Fibroblast of mammary gland (primary cell): ENCODE data around the gene MNAT1.

Experiments
- DNase-seq: peaks from one replicate; pipeline ENCODE4 v3.0.0-alpha.2; 2010; ENCODE audit warnings: low read depth
- H3K4me3 ChIP-seq: 2 replicates; pipeline ENCODE4 v1.5.1; 2011; ENCODE audit warnings: low read depth, mild to moderate bottlenecking, low read length, moderate library complexity; ENCODE audit not compliant: control insufficient read depth
- CTCF ChIP-seq: conservative IDR thresholded peaks from 2 replicates; pipeline ENCODE4 v1.5.1; 2011; ENCODE audit warnings: low read depth, low read length, inconsistent platforms; ENCODE audit not compliant: control insufficient read depth, insufficient read depth

The MNAT1 gene

GRCh38 chr14:60817113-60817512, 82.6 kb downstream of the MNAT1 start:
- no peak overlapping the region for H3K4me3 ChIP-seq
- no peak for DNase-seq
- no peak for TF ChIP-seq CTCF

- no peak for TF ChIP-seq CTCF
- H3K4me3 ChIP-seq, result no peak overlapping the region
- no peak for DNase-seq
Observed at GRCh38 chr14:60819575-60819974, 85.0 kb downstream of the MNAT1 start.

DNA sequence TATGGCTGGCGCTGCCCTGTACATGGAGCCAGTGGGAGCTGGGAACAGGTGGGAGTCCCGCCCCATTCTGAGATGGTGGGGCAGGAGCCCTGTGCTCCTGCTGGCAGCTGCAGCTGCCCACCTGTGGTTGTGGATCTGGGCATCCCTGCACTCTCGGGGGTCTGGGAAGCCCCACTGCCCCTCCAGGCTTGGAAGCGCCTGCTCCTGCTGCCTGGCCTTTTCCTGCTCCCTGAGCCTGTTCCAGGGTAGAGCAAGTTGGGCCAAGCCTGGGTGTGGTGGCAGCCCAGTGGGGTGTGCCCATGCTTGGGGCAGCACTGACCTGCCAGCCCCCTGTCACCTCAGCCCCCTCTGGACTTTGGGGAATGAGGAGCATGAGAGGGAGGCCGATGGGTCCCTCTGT, 104.0 kb downstream of the MNAT1 start:
- H3K4me3 ChIP-seq, result no peak overlapping the region
- no peak for TF ChIP-seq CTCF
- DNase-seq, result no peak

DNA sequence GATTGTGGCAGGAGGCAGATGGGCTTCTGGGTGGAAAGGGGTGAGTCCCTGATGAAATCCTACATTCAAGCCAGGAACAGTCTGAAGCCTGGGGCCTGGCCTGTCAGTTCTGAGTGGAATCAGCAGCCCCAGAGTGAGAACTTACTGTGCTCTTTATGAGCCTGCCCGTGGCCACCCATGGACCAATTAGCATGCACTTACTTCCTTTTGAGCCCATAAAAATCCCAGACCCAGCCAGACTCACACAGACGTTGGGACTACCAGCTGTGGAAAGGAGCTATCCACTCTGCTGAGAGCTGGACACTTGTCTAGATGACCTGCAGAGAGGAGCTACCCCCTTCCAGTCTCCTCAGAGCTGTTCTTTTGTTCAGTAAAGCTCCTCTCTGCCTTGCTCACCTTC, 104.5 kb downstream of the MNAT1 start:
- no peak for DNase-seq
- TF ChIP-seq CTCF, result no peak
- no peak overlapping the region for H3K4me3 ChIP-seq

- no peak for TF ChIP-seq CTCF
- DNase-seq, result no peak
- no peak overlapping the region for H3K4me3 ChIP-seq
Observed at GRCh38 chr14:60839657-60840056, 105.1 kb downstream of the MNAT1 start.

- no peak overlapping the region for H3K4me3 ChIP-seq
- TF ChIP-seq CTCF, result no peak
- no peak for DNase-seq
Observed at GRCh38 chr14:60840313-60840712, 105.8 kb downstream of the MNAT1 start.

GRCh38 chr14:60845523-60845922, 111.0 kb downstream of the MNAT1 start:
- no peak for DNase-seq
- H3K4me3 ChIP-seq, result no peak overlapping the region
- TF ChIP-seq CTCF, result no peak
